ENCODE data around the gene MAT1A. TPM values are rescaled to one million over a fixed set of nuclear protein-coding genes. Genes with fewer than 3 reads are reported as not detected.

MAT1A gene
- total and polyA plus RNA-seq, 2 of the 13 experiments (the other 11 are each of a cell fraction or from before 2014, with no cell fraction given) = 57.1 to 76.9 TPM

DNA sequence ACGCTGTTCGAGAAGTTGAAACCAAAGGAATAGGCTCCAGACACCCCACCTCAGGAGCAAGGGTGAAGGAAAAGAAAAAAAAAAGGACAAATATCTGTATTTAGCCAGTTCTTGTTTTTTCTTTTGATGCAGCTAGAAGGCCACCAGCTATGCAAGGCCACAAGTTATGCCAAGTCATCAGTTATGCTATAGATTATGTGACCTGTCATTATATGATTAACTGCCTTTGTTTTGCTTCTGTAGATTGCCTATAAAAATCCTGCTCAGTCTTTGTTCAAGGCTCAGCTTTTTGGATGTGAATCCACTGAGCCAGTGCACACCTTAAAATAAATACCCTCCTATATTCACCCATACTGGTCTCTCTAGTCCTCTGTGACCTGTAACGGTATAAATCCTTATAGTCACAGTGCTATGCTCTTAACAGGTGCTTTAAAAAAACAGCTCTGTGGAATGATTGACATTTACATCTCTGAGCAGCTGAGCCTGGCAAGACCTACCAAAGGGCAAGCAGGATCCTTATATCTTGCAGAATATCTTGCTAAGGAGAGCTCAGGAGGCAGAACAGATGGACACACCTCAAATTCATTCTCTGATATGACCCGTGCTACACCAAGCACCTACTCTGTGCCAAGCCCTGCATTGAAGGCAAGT is 20.4 kb downstream of the MAT1A start:
- ATAC-seq = no peak
- Histone ChIP-seq H3K79me2 (ENCODE audit: insufficient read depth, low read length) (no peaks in the 10 kb centered on the region), H3K27ac (ENCODE audit: extremely low read length, insufficient read depth, low read length) (peak overlapping the region; percentile 39), H3K9ac (ENCODE audit: insufficient read depth, low read depth, low read length) (no peak overlapping the region), H3K27me3 (ENCODE audit: control insufficient read depth in 1 of 2, insufficient read depth in 2 of 2, low read length in 2 of 2) (no peaks in the 10 kb centered on the region), H2AFZ (ENCODE audit: low read length) (no peak overlapping the region), H3K36me3 (replicated peaks in 1 of 2; ENCODE audit: control insufficient read depth in 1 of 2, insufficient read depth in 2 of 2, low read length in 2 of 2) (peaks cover 2 to 19% of the 10 kb centered on the region in 2 experiments; a peak in 3 of 5 replicates), H3K4me2 (ENCODE audit: low read depth, low read length) (no peak overlapping the region), H3K4me1 (ENCODE audit: insufficient read depth, low read length) (peaks cover 88% of the 10 kb centered on the region), H3K9me3 (ENCODE audit: low read length) (no peaks in the 10 kb centered on the region), H3K4me3 (replicated peaks in 1 of 3; ENCODE audit: insufficient read depth in 1 of 3, low read depth in 2 of 3, low read length in 3 of 3) (no peak overlapping the region), H4K20me1 (ENCODE audit: insufficient read depth, low read length) (no peaks in the 10 kb centered on the region)
- BruUV-seq (replicated peaks) = no TSS peak
- ChIA-PET CTCF (ENCODE audit: low intra/inter-chr PET ratio, low total read pairs) (no interaction called here), POLR2A (interaction anchor here (1.6 to 3.5 kb wide), 2 partner anchors 12 to 20 kb away, joined by 3 to 12 read pairs; partner anchors contain the start of gene MAT1A)
- no peak for FAIRE-seq
- DNase-seq (ENCODE audit: low spot score) = no peak
- in situ Hi-C loops (cut with HindIII; ENCODE audit: extremely low pct_ligation_motif_present, low pct_unique_long_range_greater_than_20kb) = loop anchor here (25.0 kb wide), 1 partner anchor 243 kb away; no protein-coding TSS in a partner anchor
- intact Hi-C loops (cut with micrococcal nuclease; ENCODE audit: unreplicated experiment) = no loop called here
- TF ChIP-seq MAFK (conservative IDR thresholded peaks at IDR 0.05 in 1 of 2, IDR thresholded peaks at IDR 0.05 in 1 of 2; ENCODE audit: low read length in 2 of 2) (peak; percentile 80 to 82), HNF4G (IDR thresholded peaks at IDR 0.05; ENCODE audit: borderline replicate concordance, low read depth, low read length) (no peak), HNF4G (CRISPR knock-in tag; IDR thresholded peaks at IDR 0.05; ENCODE audit: borderline replicate concordance, low read depth) (no peak), ZKSCAN5 (CRISPR knock-in tag; IDR thresholded peaks at IDR 0.05) (no peak), MAFF (IDR thresholded peaks at IDR 0.05; ENCODE audit: low read depth, low read length) (peak; percentile 84), ZNF839 (CRISPR knock-in tag; IDR thresholded peaks at IDR 0.05; ENCODE audit: borderline replicate concordance) (no peak)
- WGBS (ENCODE audit: low lambda C conversion rate) = 61% methylated on average over 4 of the region's 4 CpGs

DNA sequence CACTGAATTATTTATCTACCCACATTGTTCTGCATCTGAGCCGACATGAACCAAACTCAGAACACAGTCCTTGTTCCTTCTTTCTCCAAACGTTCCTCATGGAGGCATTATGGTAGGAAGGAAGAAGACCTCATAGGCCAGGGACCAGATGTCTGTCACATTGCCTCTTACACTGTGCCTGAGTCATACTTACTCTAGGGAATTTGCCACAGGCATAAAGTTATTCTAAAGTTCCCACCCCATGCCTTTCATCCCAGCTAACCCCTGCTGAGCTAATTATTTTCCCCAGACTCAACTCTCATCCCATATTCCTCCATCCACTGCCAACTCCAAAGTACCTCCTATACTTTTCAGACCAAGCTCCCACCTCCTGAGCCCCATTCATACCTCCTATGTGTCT is 21.2 kb downstream of the MAT1A start:
- Histone ChIP-seq H3K4me1 (ENCODE audit: insufficient read depth, low read length) (peaks cover 88% of the 10 kb centered on the region), H3K79me2 (ENCODE audit: insufficient read depth, low read length) (no peaks in the 10 kb centered on the region), H3K27ac (ENCODE audit: extremely low read length, insufficient read depth, low read length) (no peak overlapping the region), H4K20me1 (ENCODE audit: insufficient read depth, low read length) (no peaks in the 10 kb centered on the region), H3K27me3 (ENCODE audit: control insufficient read depth in 1 of 2, insufficient read depth in 2 of 2, low read length in 2 of 2) (no peaks in the 10 kb centered on the region), H3K9ac (ENCODE audit: insufficient read depth, low read depth, low read length) (no peak overlapping the region), H3K4me2 (ENCODE audit: low read depth, low read length) (no peak overlapping the region), H3K9me3 (ENCODE audit: low read length) (no peaks in the 10 kb centered on the region), H3K36me3 (replicated peaks in 1 of 2; ENCODE audit: control insufficient read depth in 1 of 2, insufficient read depth in 2 of 2, low read length in 2 of 2) (0 out of 5 replicates have a peak, but pooled peaks cover 0 to 13% of the 10 kb centered on the region in 2 experiments), H3K4me3 (replicated peaks in 1 of 3; ENCODE audit: insufficient read depth in 1 of 3, low read depth in 2 of 3, low read length in 3 of 3) (no peak overlapping the region), H2AFZ (ENCODE audit: low read length) (no peak overlapping the region)
- ChIA-PET POLR2A (interaction anchor here (1.6 to 3.5 kb wide), 2 partner anchors 13 to 21 kb away, joined by 3 to 12 read pairs; partner anchors contain the start of gene MAT1A), CTCF (ENCODE audit: low intra/inter-chr PET ratio, low total read pairs) (no interaction called here)
- BruUV-seq (replicated peaks) = no TSS peak
- FAIRE-seq = no peak
- in situ Hi-C loops (cut with HindIII; ENCODE audit: extremely low pct_ligation_motif_present, low pct_unique_long_range_greater_than_20kb) = loop anchor here (25.0 kb wide), 1 partner anchor 244 kb away; no protein-coding TSS in a partner anchor
- intact Hi-C loops (cut with micrococcal nuclease; ENCODE audit: unreplicated experiment) = no loop called here
- no peak for ATAC-seq
- DNase-seq (ENCODE audit: low spot score) = no peak
- 90% methylated on average over 2 of the region's 2 CpGs for WGBS (ENCODE audit: low lambda C conversion rate)
- TF ChIP-seq ZNF207 (IDR thresholded peaks at IDR 0.05; ENCODE audit: borderline replicate concordance) (no peak), KDM4B (CRISPR knock-in tag; IDR thresholded peaks at IDR 0.05) (no peak), MXI1 (IDR thresholded peaks at IDR 0.05; ENCODE audit: borderline replicate concordance, low read depth, low read length) (no peak), CREB1 (IDR thresholded peaks at IDR 0.05) (no peak), CREB1 (CRISPR knock-in tag; IDR thresholded peaks at IDR 0.05) (no peak), REPIN1 (CRISPR knock-in tag; IDR thresholded peaks at IDR 0.05; ENCODE audit: borderline replicate concordance, low read depth) (no peak), ZNF296 (CRISPR knock-in tag; conservative IDR thresholded peaks at IDR 0.05) (no peak), MZF1 (CRISPR knock-in tag; IDR thresholded peaks at IDR 0.05; ENCODE audit: borderline replicate concordance) (no peak), FOXK1 (CRISPR knock-in tag; IDR thresholded peaks at IDR 0.05; ENCODE audit: borderline replicate concordance, low read depth) (no peak), ARID2 (CRISPR knock-in tag; IDR thresholded peaks at IDR 0.05; ENCODE audit: borderline replicate concordance) (no peak), ZNF180 (CRISPR knock-in tag; IDR thresholded peaks at IDR 0.05; ENCODE audit: borderline replicate concordance, low read depth) (no peak)

Data from HepG2 (cell line).